Measurements from ENCODE around the gene TMX2. TPM values are rescaled to one million over a fixed set of nuclear protein-coding genes. Genes with fewer than 3 reads are reported as not detected.
"Not testable (repeated sequence)": the region's sequence is repeated elsewhere in the genome, so short reads cannot be mapped to it uniquely, and the experiment has no call there.

The TMX2 gene
- total RNA-seq, 4 donors from 2014 or later: 29.1 to 54.9 (median 40.5) TPM

- DNase-seq: no peak
- H3K36me3 ChIP-seq: peaks cover 0 to 41% of the 10 kb centered on the region in 2 donors
- no peaks in the 10 kb centered on the region for H3K9me3 ChIP-seq
- no peak overlapping the region for H3K4me3 ChIP-seq
- intact Hi-C loops (cut with DNase I; ENCODE audit: low total_unique reads): no loop called here
- H3K4me1 ChIP-seq: peaks cover 5 to 7% of the 10 kb centered on the region in 2 donors
- H3K27ac ChIP-seq: no peak overlapping the region
- no peaks in the 10 kb centered on the region for H3K27me3 ChIP-seq
- in situ Hi-C loops (cut with MboI; ENCODE audit: low sequenced_read_pairs in 4 of 4): no loop called here
- TF ChIP-seq POLR2A (IDR thresholded peaks at IDR 0.05) (no peak), CTCF (IDR thresholded peaks at IDR 0.05 in 4 of 5, conservative IDR thresholded peaks at IDR 0.05 in 1 of 5) (no peak)
- ATAC-seq: no peak
Observed at GRCh38 chr11:57675176-57675941, 37.0 kb upstream of the TMX2 start.

GRCh38 chr11:57679396-57679795 is 33.0 kb upstream of the TMX2 start:
- ATAC-seq: no peak
- Histone ChIP-seq H3K4me3 (no peak overlapping the region), H3K36me3 (peaks cover 0 to 38% of the 10 kb centered on the region in 2 donors), H3K4me1 (peaks cover 0 to 2% of the 10 kb centered on the region in 2 donors), H3K9me3 (no peaks in the 10 kb centered on the region), H3K27ac (no peak overlapping the region), H3K27me3 (no peaks in the 10 kb centered on the region)
- TF ChIP-seq POLR2A (IDR thresholded peaks at IDR 0.05) (no peak), CTCF (IDR thresholded peaks at IDR 0.05 in 4 of 5, conservative IDR thresholded peaks at IDR 0.05 in 1 of 5) (no peak)
- DNase-seq: no peak
- intact Hi-C loops (cut with DNase I; ENCODE audit: low total_unique reads): no loop called here
- in situ Hi-C loops (cut with MboI; ENCODE audit: low sequenced_read_pairs in 4 of 4): no loop called here

GRCh38 chr11:57680552-57680874 is 31.9 kb upstream of the TMX2 start:
- Histone ChIP-seq H3K27ac (no peak overlapping the region), H3K36me3 (peaks cover 0 to 41% of the 10 kb centered on the region in 2 donors), H3K27me3 (no peaks in the 10 kb centered on the region), H3K4me1 (no peaks in the 10 kb centered on the region), H3K9me3 (no peaks in the 10 kb centered on the region), H3K4me3 (no peak overlapping the region)
- in situ Hi-C loops (cut with MboI; ENCODE audit: low sequenced_read_pairs in 4 of 4): no loop called here
- TF ChIP-seq POLR2A (IDR thresholded peaks at IDR 0.05): no peak
- TF ChIP-seq CTCF (IDR thresholded peaks at IDR 0.05 in 4 of 5, conservative IDR thresholded peaks at IDR 0.05 in 1 of 5): no peak
- no peak for DNase-seq
- no peak for ATAC-seq
- intact Hi-C loops (cut with DNase I; ENCODE audit: low total_unique reads): no loop called here

- intact Hi-C loops (cut with DNase I; ENCODE audit: low total_unique reads): no loop called here
- H3K4me1 ChIP-seq: no peaks in the 10 kb centered on the region
Observed at GRCh38 chr11:57681168-57681567, 31.2 kb upstream of the TMX2 start.

GRCh38 chr11:57690474-57690873 is 21.9 kb upstream of the TMX2 start:
- intact Hi-C loops (cut with DNase I; ENCODE audit: low total_unique reads); H3K27ac ChIP-seq; H3K4me3 ChIP-seq; H3K4me1 ChIP-seq; in situ Hi-C loops (cut with MboI; ENCODE audit: low sequenced_read_pairs in 4 of 4); H3K9me3 ChIP-seq; H3K27me3 ChIP-seq; DNase-seq; ATAC-seq: not testable (repeated sequence)
- H3K36me3 ChIP-seq: peaks cover 13 to 89% of the 10 kb centered on the region in 2 donors

More at GRCh38 chr11:57681168-57681567, 31.2 kb upstream of the TMX2 start:
- no peak overlapping the region for H3K27ac ChIP-seq
- TF ChIP-seq CTCF (IDR thresholded peaks at IDR 0.05 in 4 of 5, conservative IDR thresholded peaks at IDR 0.05 in 1 of 5) (no peak), POLR2A (IDR thresholded peaks at IDR 0.05) (no peak)
- in situ Hi-C loops (cut with MboI; ENCODE audit: low sequenced_read_pairs in 4 of 4): no loop called here
- H3K27me3 ChIP-seq: no peaks in the 10 kb centered on the region
- peaks cover 0 to 35% of the 10 kb centered on the region in 2 donors for H3K36me3 ChIP-seq
- no peak for ATAC-seq
- H3K4me3 ChIP-seq: no peak overlapping the region
- no peaks in the 10 kb centered on the region for H3K9me3 ChIP-seq
- DNase-seq: no peak

All from gastrocnemius medialis (tissue), 4 donors.